Measurements from ENCODE around the gene ASXL1. TPM values are rescaled to one million over a fixed set of nuclear protein-coding genes. Genes with fewer than 3 reads are reported as not detected.
A peak's percentile ranks its signal among the peaks of the same experiment; 100 is the strongest.

The ASXL1 gene
- total RNA-seq, 1 donor: 68.8 TPM

GRCh38 chr20:32451682-32452461 lies 93.7 kb downstream of the ASXL1 start:
- Histone ChIP-seq H3K27ac (ENCODE audit: low read depth, low read length) (no peak overlapping the region), H4K20me1 (ENCODE audit: insufficient read depth, low read length) (peaks cover 41% of the 10 kb centered on the region), H3K9me3 (ENCODE audit: low read depth, low read length) (no peaks in the 10 kb centered on the region), H3K4me2 (ENCODE audit: insufficient read depth, low read length) (no peak overlapping the region), H2AFZ (ENCODE audit: low read length) (no peak overlapping the region), H3K4me1 (ENCODE audit: insufficient read depth, low read length) (peaks cover 3% of the 10 kb centered on the region), H3K79me2 (ENCODE audit: insufficient read depth, low read length) (peaks cover 2% of the 10 kb centered on the region), H3K36me3 (ENCODE audit: insufficient read depth, low read length) (peaks cover 33% of the 10 kb centered on the region), H3K4me3 (ENCODE audit: insufficient read depth, low read length) (no peak overlapping the region), H3K27me3 (ENCODE audit: insufficient read depth, low read length) (no peaks in the 10 kb centered on the region)
- DNase-seq (ENCODE audit: insufficient read length, low spot score, missing footprints): peak; percentile 68
- no peak for TF ChIP-seq CTCF (IDR thresholded peaks at IDR 0.05; ENCODE audit: extremely low read depth, low read depth, low read length)

DNA sequence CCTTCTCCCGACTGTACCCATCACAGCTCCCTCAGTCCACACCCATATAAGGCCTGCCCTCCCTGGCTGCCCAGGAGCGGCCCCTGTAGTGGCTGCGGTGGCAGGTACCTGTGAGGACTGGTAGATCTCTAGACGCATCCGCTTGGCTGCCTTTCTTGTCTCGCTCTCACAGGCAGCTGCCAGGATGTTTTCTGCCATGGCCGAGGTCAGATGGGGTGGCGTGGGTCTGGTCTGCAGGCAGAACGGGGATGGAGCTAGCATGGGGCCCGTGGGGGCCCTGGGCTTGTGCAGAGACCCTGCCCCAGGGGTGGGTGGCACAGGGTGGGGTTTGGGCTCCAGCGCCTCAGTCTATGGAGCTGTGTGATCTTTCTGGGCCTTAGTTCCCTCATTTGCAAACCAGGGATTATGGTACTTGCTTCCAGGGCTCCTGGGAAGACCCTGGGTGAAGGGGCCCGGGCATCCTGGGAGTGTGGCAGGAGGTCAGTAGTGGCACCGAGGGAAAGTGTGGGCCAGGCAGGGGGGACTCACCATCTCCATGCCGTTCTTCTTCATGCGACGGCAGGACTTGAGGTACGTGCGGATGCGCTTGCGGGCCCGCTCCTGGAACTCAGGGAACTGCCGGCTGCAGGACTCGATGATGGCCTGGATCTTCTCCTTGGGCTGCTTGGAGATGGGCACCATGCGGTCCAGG lies 94.8 kb downstream of the ASXL1 start:
- H3K79me2 ChIP-seq (ENCODE audit: insufficient read depth, low read length): peaks cover 2% of the 10 kb centered on the region
- H3K9me3 ChIP-seq (ENCODE audit: low read depth, low read length): no peaks in the 10 kb centered on the region
- H3K36me3 ChIP-seq (ENCODE audit: insufficient read depth, low read length): peaks cover 32% of the 10 kb centered on the region
- peaks cover 38% of the 10 kb centered on the region for H4K20me1 ChIP-seq (ENCODE audit: insufficient read depth, low read length)
- H3K4me1 ChIP-seq (ENCODE audit: insufficient read depth, low read length): peaks cover 7% of the 10 kb centered on the region
- H3K4me2 ChIP-seq (ENCODE audit: insufficient read depth, low read length): no peak overlapping the region
- TF ChIP-seq CTCF (IDR thresholded peaks at IDR 0.05; ENCODE audit: extremely low read depth, low read depth, low read length): no peak
- no peak overlapping the region for H3K4me3 ChIP-seq (ENCODE audit: insufficient read depth, low read length)
- no peak overlapping the region for H2AFZ ChIP-seq (ENCODE audit: low read length)
- H3K27ac ChIP-seq (ENCODE audit: low read depth, low read length): no peak overlapping the region
- peak; percentile 72 for DNase-seq (ENCODE audit: insufficient read length, low spot score, missing footprints)
- no peaks in the 10 kb centered on the region for H3K27me3 ChIP-seq (ENCODE audit: insufficient read depth, low read length)

GRCh38 chr20:32453467-32454163 lies 95.5 kb downstream of the ASXL1 start:
- Histone ChIP-seq H3K4me1 (ENCODE audit: insufficient read depth, low read length) (peaks cover 8% of the 10 kb centered on the region), H3K4me2 (ENCODE audit: insufficient read depth, low read length) (no peak overlapping the region), H3K4me3 (ENCODE audit: insufficient read depth, low read length) (no peak overlapping the region), H4K20me1 (ENCODE audit: insufficient read depth, low read length) (peaks cover 36% of the 10 kb centered on the region), H3K27me3 (ENCODE audit: insufficient read depth, low read length) (no peaks in the 10 kb centered on the region), H3K9me3 (ENCODE audit: low read depth, low read length) (no peaks in the 10 kb centered on the region), H3K27ac (ENCODE audit: low read depth, low read length) (no peak overlapping the region), H2AFZ (ENCODE audit: low read length) (no peak overlapping the region), H3K79me2 (ENCODE audit: insufficient read depth, low read length) (peaks cover 2% of the 10 kb centered on the region), H3K36me3 (ENCODE audit: insufficient read depth, low read length) (peaks cover 28% of the 10 kb centered on the region)
- TF ChIP-seq CTCF (IDR thresholded peaks at IDR 0.05; ENCODE audit: extremely low read depth, low read depth, low read length): no peak
- peak; percentile 68 for DNase-seq (ENCODE audit: insufficient read length, low spot score, missing footprints)

Measured in osteoblast (primary cell).